HUDEP-2 (cell line): ENCODE results near the gene MARK4.
A peak's percentile ranks its signal among the peaks of the same experiment; 100 is the strongest.
"Not testable (repeated sequence)": the region's sequence is repeated elsewhere in the genome, so short reads cannot be mapped to it uniquely, and the experiment has no call there.

Experiments
- DNase-seq, 76 experiments: peaks; one replicate each; lab custom pipeline; 2025; ENCODE audit not compliant: unreplicated experiment in 76 of 76; lab: John Stamatoyannopoulos, UW

Gene MARK4

GRCh38 chr19:45250832-45251451, at the start of gene MARK4:
Gene MARK4 (plus strand): TSS chr19:45251271. CDS start chr19:45251589, 318 bp downstream.
- DNase-seq: peak in 43 of 76 experiments; percentile 10 to 74 (median 45)

- DNase-seq: no peak
These were observed 48.4 kb upstream of the MARK4 start for GRCh38 chr19:45202637-45203036.

- no peak for DNase-seq
These were observed 45.3 kb upstream of the MARK4 start for GRCh38 chr19:45205810-45206209.

- DNase-seq: no peak
These were observed 44.7 kb upstream of the MARK4 start for GRCh38 chr19:45206328-45206727.

- DNase-seq: peak in 20 of 76 experiments; percentile 12 to 61 (median 20)
These were observed 39.2 kb upstream of the MARK4 start for GRCh38 chr19:45211751-45212381.

- no peak for DNase-seq
These were observed 38.0 kb upstream of the MARK4 start for GRCh38 chr19:45213031-45213430.

- DNase-seq: no peak
These were observed 35.5 kb upstream of the MARK4 start for GRCh38 chr19:45215391-45216191.

- DNase-seq: no peak
These were observed 34.4 kb upstream of the MARK4 start for GRCh38 chr19:45216667-45217066.

- DNase-seq: no peak
These were observed 33.7 kb upstream of the MARK4 start for GRCh38 chr19:45217193-45217956.

- no peak for DNase-seq
These were observed 33.1 kb upstream of the MARK4 start for GRCh38 chr19:45217957-45218334.

GRCh38 chr19:45218426-45218825, 32.6 kb upstream of the MARK4 start:
- DNase-seq: no peak

GRCh38 chr19:45218911-45219743, 31.9 kb upstream of the MARK4 start:
- DNase-seq: no peak

GRCh38 chr19:45222724-45223123, 28.3 kb upstream of the MARK4 start:
- no peak for DNase-seq

GRCh38 chr19:45223879-45224278, 27.2 kb upstream of the MARK4 start:
- DNase-seq: no peak

GRCh38 chr19:45224645-45225044, 26.4 kb upstream of the MARK4 start:
- DNase-seq: no peak

GRCh38 chr19:45229056-45229455, 22.0 kb upstream of the MARK4 start:
- not testable (repeated sequence) for DNase-seq

- DNase-seq: no peak
These were observed 19.2 kb upstream of the MARK4 start for GRCh38 chr19:45231891-45232290.

GRCh38 chr19:45234089-45234869, 16.8 kb upstream of the MARK4 start:
- no peak for DNase-seq

- no peak for DNase-seq
These were observed 15.6 kb upstream of the MARK4 start for GRCh38 chr19:45235485-45235884.
